ENCODE results near the gene N4BP2L1.

Gene N4BP2L1

DNA sequence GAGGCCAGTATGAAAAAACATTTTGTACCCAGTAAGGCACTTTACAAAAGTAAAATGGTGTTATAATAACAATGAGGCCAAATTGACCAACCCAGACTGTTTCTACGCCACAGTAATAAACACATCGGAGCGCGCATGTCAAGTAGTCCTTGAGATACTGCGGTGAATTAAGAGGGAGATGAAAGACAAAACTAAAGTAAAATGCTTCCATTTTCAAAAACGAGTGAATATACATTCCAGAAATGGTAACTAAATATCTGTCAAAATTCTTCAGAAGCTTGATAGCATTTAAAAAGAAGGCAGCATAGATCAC, 19.0 kb downstream of the N4BP2L1 start:
- Histone ChIP-seq H3K9me3 (ENCODE audit: control insufficient read depth, low read length) (no peaks in the 10 kb centered on the region), H3K4me1 (ENCODE audit: control insufficient read depth, insufficient read depth, low read length) (no peaks in the 10 kb centered on the region), H3K27me3 (ENCODE audit: control insufficient read depth, insufficient read depth, low read length) (no peaks in the 10 kb centered on the region), H3K9ac (ENCODE audit: low read length) (no peak overlapping the region), H3K36me3 (ENCODE audit: control insufficient read depth, insufficient read depth, low read length) (no peaks in the 10 kb centered on the region), H3K4me3 (ENCODE audit: low read length) (no peak overlapping the region)

DNA sequence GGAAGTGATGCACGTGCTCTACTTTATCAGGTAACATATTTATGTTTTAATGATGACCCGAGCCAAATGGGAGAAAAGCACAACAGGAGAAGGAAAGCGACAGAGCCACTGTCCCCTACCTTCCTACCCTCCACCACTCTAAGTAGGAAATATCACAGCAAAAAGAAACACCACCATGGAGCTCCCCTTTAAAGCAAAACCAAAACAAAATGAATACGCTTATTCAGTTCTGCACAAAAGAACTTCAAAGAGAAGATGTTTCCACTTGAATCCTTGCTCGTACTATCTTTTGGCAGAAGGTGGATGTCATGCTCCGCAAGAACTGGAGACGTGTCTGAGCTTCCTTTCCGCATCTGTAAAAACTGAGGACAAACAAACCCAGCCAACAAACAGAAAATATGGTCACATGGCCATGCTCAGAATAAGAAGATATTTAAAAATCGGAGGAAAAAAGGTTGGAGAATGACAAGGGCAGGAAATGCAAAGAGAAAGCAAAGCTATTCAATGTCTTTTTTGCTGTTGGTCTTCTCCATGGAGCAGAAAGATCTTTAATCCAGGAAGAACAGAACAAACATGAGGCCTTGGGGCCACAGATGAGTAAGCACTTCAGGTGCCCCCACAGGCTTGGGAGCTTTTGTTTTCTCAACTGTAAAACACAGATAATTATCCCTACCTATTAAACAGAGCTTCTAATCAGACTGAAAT, 19.5 kb downstream of the N4BP2L1 start:
- Histone ChIP-seq H3K9ac (ENCODE audit: low read length) (no peak overlapping the region), H3K36me3 (ENCODE audit: control insufficient read depth, insufficient read depth, low read length) (no peaks in the 10 kb centered on the region), H3K9me3 (ENCODE audit: control insufficient read depth, low read length) (no peaks in the 10 kb centered on the region), H3K4me1 (ENCODE audit: control insufficient read depth, insufficient read depth, low read length) (no peaks in the 10 kb centered on the region), H3K4me3 (ENCODE audit: low read length) (no peak overlapping the region), H3K27me3 (ENCODE audit: control insufficient read depth, insufficient read depth, low read length) (no peaks in the 10 kb centered on the region)

DNA sequence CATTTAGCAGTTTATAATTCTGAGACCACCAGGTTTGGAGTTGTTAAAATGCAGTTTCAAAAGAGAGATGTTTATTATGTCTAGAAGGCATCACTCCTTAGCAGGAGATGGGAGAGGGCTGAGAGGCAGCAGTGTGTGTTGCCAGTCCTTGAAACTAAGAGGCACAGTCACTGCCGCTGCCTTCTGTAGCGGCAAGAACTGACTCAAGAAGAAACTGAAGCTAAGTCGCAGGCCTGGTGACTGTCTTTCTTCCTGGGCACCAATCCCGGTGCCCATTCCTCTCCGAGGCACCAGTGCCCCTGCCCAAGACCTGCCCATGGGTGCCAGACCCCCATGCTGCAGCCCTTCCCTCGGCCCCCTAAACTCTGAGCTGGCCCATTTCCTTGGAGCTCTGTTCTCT, 20.1 kb downstream of the N4BP2L1 start:
- Histone ChIP-seq H3K36me3 (ENCODE audit: control insufficient read depth, insufficient read depth, low read length) (no peaks in the 10 kb centered on the region), H3K9ac (ENCODE audit: low read length) (no peak overlapping the region), H3K4me3 (ENCODE audit: low read length) (no peak overlapping the region), H3K4me1 (ENCODE audit: control insufficient read depth, insufficient read depth, low read length) (no peaks in the 10 kb centered on the region), H3K9me3 (ENCODE audit: control insufficient read depth, low read length) (no peaks in the 10 kb centered on the region), H3K27me3 (ENCODE audit: control insufficient read depth, insufficient read depth, low read length) (no peaks in the 10 kb centered on the region)

DNA sequence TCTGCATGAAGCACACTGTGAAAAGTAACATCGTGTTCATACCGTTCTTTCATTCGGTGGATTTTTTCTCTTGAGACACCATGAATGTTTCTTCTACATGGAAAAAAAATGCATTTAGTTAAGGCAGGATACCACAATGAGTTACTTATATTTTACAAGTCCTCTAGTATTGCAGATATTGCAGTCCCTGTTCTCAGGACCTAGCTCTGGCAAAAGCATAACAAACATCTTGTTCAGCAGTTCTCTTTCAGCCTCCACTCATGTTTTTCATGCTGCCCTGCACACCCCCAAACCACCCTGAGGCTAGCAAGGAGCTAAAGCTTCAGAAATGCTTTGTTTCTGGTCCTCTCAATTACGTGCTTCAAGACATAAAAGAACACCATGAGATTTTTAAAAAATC, 24.8 kb downstream of the N4BP2L1 start:
- Histone ChIP-seq H3K36me3 (ENCODE audit: control insufficient read depth, insufficient read depth, low read length) (no peaks in the 10 kb centered on the region), H3K4me3 (ENCODE audit: low read length) (no peak overlapping the region), H3K4me1 (ENCODE audit: control insufficient read depth, insufficient read depth, low read length) (no peaks in the 10 kb centered on the region), H3K9ac (ENCODE audit: low read length) (no peak overlapping the region), H3K27me3 (ENCODE audit: control insufficient read depth, insufficient read depth, low read length) (no peaks in the 10 kb centered on the region), H3K9me3 (ENCODE audit: control insufficient read depth, low read length) (no peaks in the 10 kb centered on the region)

DNA sequence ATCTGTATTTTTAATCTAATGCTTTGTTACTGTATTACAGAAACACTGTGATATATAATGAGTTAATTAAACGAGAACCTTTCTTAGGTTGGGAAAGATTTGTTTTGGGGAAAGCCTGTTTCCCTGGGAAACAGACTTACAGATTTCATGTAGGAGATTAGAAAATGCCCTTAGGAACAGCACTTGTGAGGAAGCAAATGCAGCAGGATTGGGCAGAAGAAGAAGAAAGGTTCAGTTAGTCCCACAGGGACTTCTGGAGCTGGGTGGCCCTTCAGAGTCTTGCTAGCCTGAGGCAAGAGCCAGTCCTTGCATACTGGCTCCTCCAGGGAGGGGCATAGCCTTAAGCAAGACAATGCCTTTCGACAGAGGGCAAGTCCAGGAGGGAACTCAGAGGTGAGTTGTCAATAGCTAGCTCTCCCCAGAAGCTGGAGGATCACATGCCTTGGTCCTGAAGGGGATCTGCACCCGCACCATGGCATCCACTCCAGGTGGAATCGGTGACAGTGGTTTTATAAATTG, 36.8 kb downstream of the N4BP2L1 start:
- Histone ChIP-seq H3K4me3 (ENCODE audit: low read length) (no peak overlapping the region), H3K36me3 (ENCODE audit: control insufficient read depth, insufficient read depth, low read length) (no peaks in the 10 kb centered on the region), H3K9ac (ENCODE audit: low read length) (no peak overlapping the region), H3K27me3 (ENCODE audit: control insufficient read depth, insufficient read depth, low read length) (no peaks in the 10 kb centered on the region), H3K9me3 (ENCODE audit: control insufficient read depth, low read length) (no peaks in the 10 kb centered on the region), H3K4me1 (ENCODE audit: control insufficient read depth, insufficient read depth, low read length) (no peaks in the 10 kb centered on the region)

DNA sequence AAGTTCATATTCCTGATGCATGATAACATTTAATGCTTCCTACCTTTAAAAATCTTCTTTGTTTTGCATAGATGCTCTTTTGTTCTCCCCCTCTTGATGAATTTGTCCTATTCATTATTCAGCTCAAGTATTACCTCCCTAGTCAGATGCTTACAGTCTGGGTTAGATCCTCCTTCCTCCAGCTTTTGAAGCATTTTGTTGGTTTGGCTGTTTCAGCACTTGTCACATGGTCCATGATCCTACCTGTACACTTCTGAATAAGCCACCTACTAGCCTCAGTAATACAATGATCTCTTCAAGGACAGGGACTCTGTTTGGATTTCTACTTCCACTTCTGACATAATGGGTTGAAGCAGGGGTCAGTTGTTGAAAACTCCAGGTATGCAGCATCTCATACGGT, 37.4 kb downstream of the N4BP2L1 start:
- Histone ChIP-seq H3K36me3 (ENCODE audit: control insufficient read depth, insufficient read depth, low read length) (no peaks in the 10 kb centered on the region), H3K9me3 (ENCODE audit: control insufficient read depth, low read length) (no peaks in the 10 kb centered on the region), H3K27me3 (ENCODE audit: control insufficient read depth, insufficient read depth, low read length) (no peaks in the 10 kb centered on the region), H3K4me1 (ENCODE audit: control insufficient read depth, insufficient read depth, low read length) (no peaks in the 10 kb centered on the region), H3K4me3 (ENCODE audit: low read length) (no peak overlapping the region), H3K9ac (ENCODE audit: low read length) (no peak overlapping the region)

DNA sequence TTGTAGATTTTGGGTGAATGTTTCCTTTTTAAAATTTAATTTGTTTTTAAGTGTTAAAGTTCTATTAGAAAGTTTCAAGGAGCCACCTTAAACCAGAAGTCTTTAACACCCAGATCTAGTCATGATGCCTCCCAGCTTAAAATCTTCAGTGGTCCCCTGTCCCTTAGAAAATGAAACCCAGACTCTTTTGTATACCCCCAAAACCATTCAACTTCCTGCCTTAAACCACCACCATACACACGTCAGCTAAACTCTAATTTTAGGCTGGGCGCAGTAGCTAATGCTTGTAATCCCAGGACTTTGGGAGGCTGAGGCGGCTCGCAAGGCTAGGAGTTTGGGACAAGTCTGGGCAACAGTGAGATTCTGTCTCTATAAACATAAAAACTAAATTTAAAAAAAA, 37.9 kb downstream of the N4BP2L1 start:
- no peaks in the 10 kb centered on the region for H3K9me3 ChIP-seq (ENCODE audit: control insufficient read depth, low read length)
- no peaks in the 10 kb centered on the region for H3K4me1 ChIP-seq (ENCODE audit: control insufficient read depth, insufficient read depth, low read length)
- no peaks in the 10 kb centered on the region for H3K36me3 ChIP-seq (ENCODE audit: control insufficient read depth, insufficient read depth, low read length)
- H3K9ac ChIP-seq (ENCODE audit: low read length), result no peak overlapping the region
- H3K27me3 ChIP-seq (ENCODE audit: control insufficient read depth, insufficient read depth, low read length), result no peaks in the 10 kb centered on the region
- H3K4me3 ChIP-seq (ENCODE audit: low read length), result no peak overlapping the region

DNA sequence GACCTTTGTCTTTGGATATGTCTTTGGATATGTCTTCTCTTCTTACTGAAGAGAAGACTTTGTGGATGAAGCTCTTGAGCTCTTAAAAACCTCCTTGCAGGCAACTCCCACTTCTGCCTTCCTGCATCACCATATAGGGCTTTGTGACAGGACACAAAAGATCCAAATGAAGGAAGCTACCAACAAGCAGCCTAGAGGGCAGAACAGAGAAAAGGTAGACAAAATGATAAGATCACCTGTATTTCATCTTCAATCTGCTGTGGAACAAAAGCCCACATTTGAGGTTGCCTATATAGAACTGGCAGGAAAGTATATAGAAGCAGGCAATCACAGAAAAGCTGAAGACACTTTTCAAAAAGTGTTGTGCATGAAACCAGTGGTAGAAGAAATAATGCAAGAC, 42.5 kb downstream of the N4BP2L1 start:
- Histone ChIP-seq H3K4me3 (ENCODE audit: low read length) (no peak overlapping the region), H3K4me1 (ENCODE audit: control insufficient read depth, insufficient read depth, low read length) (no peaks in the 10 kb centered on the region), H3K27me3 (ENCODE audit: control insufficient read depth, insufficient read depth, low read length) (no peaks in the 10 kb centered on the region), H3K9ac (ENCODE audit: low read length) (no peak overlapping the region), H3K9me3 (ENCODE audit: control insufficient read depth, low read length) (no peaks in the 10 kb centered on the region), H3K36me3 (ENCODE audit: control insufficient read depth, insufficient read depth, low read length) (no peaks in the 10 kb centered on the region)

DNA sequence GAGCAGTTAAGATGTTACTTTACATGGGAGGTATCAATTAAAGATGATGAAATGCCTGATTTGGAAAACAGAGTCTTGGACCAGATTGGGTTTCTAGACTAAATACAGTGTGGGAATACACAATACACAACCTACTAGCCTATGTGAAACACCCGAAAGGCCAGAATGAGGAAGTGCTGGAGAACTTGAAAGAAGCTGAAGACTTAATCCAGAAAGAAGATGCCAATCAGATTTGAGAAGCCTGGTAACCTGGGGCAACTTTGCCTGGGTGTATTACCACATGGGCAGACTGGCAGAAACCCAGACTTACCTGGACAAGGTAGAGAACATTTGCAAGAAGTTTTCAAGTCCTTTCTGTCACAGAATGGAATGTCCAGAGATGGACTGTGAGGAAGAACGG, 43.2 kb downstream of the N4BP2L1 start:
- H3K4me3 ChIP-seq (ENCODE audit: low read length), result no peak overlapping the region
- H3K9ac ChIP-seq (ENCODE audit: low read length), result no peak overlapping the region

DNA sequence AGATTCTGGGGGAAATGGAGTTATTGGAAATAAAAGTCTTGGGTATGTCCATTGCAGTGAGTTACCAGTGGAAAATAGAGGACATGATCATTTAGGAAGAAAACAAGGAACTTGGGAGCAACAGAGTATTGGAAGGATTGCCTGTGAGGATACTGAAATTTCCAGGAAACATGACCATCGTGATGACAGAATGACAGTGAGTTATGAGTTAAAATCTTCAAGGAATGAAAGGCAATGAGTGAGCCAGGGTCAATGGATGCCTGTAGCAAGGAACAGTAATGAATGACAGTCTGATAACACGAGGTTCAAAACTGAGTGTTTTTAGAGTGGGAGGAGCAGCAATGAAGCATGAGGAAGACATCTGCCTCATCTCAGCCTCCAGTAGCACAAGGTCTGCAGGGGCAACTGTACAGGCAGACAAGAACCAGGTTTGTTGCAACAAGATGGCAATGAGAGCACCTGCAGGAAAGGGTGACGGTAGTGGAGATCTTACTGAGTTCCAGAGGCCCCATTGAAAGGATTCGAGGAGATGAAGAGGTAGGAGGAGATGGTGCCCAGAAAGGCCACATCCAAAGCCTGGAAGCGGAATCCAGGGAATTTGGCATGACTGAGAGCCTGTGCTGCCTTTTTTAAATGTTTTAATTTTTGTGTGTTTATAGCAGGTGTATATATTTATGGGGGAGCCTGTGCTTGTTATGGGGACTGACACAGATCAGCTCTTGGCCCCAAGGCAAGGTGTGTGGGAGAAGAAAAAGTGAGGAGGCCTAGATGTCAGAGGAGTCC, 43.9 kb downstream of the N4BP2L1 start:
- H3K4me1 ChIP-seq (ENCODE audit: control insufficient read depth, insufficient read depth, low read length), result no peaks in the 10 kb centered on the region
- H3K4me3 ChIP-seq (ENCODE audit: low read length), result no peak overlapping the region
- H3K36me3 ChIP-seq (ENCODE audit: control insufficient read depth, insufficient read depth, low read length), result no peaks in the 10 kb centered on the region
- H3K27me3 ChIP-seq (ENCODE audit: control insufficient read depth, insufficient read depth, low read length), result no peaks in the 10 kb centered on the region
- no peak overlapping the region for H3K9ac ChIP-seq (ENCODE audit: low read length)
- no peaks in the 10 kb centered on the region for H3K9me3 ChIP-seq (ENCODE audit: control insufficient read depth, low read length)

More for the DNA sequence above, 43.2 kb downstream of the N4BP2L1 start:
- Histone ChIP-seq H3K9me3 (ENCODE audit: control insufficient read depth, low read length) (no peaks in the 10 kb centered on the region), H3K36me3 (ENCODE audit: control insufficient read depth, insufficient read depth, low read length) (no peaks in the 10 kb centered on the region), H3K4me1 (ENCODE audit: control insufficient read depth, insufficient read depth, low read length) (no peaks in the 10 kb centered on the region), H3K27me3 (ENCODE audit: control insufficient read depth, insufficient read depth, low read length) (no peaks in the 10 kb centered on the region)

DNA sequence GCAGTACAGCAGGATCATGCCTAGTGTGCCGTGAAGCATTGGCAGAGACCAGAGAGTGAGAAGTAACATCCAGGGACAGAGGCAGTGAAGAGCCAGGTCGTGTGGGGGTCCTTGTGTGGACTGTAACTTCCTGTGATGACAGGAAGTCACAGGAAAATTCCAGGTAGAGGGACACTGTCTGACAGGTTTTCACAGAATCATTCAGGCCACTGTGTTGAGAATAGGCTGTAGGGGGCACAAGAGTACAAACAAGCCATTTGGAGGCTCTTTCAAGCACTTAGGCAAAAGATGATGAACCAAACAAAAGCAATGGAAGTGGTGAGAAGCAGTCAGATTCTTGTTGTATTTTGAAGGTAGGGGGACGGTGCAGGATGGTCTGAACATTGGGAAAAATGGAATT, 46.4 kb downstream of the N4BP2L1 start:
- Histone ChIP-seq H3K9ac (ENCODE audit: low read length) (no peak overlapping the region), H3K9me3 (ENCODE audit: control insufficient read depth, low read length) (no peaks in the 10 kb centered on the region)

DNA sequence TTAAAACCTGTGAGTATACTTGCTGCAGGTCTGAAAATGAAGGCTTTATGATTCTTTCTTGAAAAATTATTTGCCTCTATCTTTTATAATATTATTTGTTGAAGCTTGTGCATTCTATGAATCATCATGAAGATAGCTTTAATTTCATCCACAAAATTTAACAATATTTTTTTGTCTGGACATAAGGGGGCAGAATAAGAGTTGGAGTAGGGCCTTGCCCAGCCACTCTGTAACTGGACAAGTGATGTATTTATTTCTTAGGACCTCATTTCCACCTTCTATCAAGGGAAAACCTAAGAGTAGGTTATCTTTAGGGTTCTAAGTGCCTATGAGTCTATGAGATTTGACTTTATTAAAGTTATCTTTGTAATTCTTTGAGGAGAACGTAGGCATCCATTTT, 49.9 kb downstream of the N4BP2L1 start:
- Histone ChIP-seq H3K9ac (ENCODE audit: low read length) (no peak overlapping the region), H3K4me1 (ENCODE audit: control insufficient read depth, insufficient read depth, low read length) (no peaks in the 10 kb centered on the region), H3K27me3 (ENCODE audit: control insufficient read depth, insufficient read depth, low read length) (no peaks in the 10 kb centered on the region), H3K4me3 (ENCODE audit: low read length) (no peak overlapping the region), H3K36me3 (ENCODE audit: control insufficient read depth, insufficient read depth, low read length) (no peaks in the 10 kb centered on the region), H3K9me3 (ENCODE audit: control insufficient read depth, low read length) (no peaks in the 10 kb centered on the region)

More for the DNA sequence above, 46.4 kb downstream of the N4BP2L1 start:
- no peaks in the 10 kb centered on the region for H3K4me1 ChIP-seq (ENCODE audit: control insufficient read depth, insufficient read depth, low read length)
- H3K36me3 ChIP-seq (ENCODE audit: control insufficient read depth, insufficient read depth, low read length), result no peaks in the 10 kb centered on the region
- H3K27me3 ChIP-seq (ENCODE audit: control insufficient read depth, insufficient read depth, low read length), result no peaks in the 10 kb centered on the region
- H3K4me3 ChIP-seq (ENCODE audit: low read length), result no peak overlapping the region

Data from mucosa of stomach (tissue), 1 donor.